IMR-90 (cell line): ENCODE data around the gene LTBP1. TPM values are rescaled to one million over a fixed set of nuclear protein-coding genes. Genes with fewer than 3 reads are reported as not detected.

Experiments
- ATAC-seq: fragments of 200-7000 bp; cut with Tn5 transposase; 2 replicates; pipeline ENCODE4 v1.9.1; 2020; ENCODE audit warnings: low read depth, mild to moderate bottlenecking, moderate library complexity
- BruUV-seq: library from RNA; stranded (reverse); fragments of 400-500 nt; replicated peaks from 2 replicates; lab custom pipeline; 2021; lab: Mats Ljungman, UMichigan
- CTCF ChIA-PET: fragments of 300-600 bp; formaldehyde crosslinking; extraction: SDS; loops from one replicate; lab custom pipeline; 2021; ENCODE audit warnings: antibody characterized with exemption; lab: Yijun Ruan, JAX
- POLR2A ChIA-PET: fragments of 300-600 bp; sonication (Branson Sonifier 250); formaldehyde crosslinking; loops from one replicate; lab custom pipeline; 2022; ENCODE audit warnings: antibody characterized with exemption; ENCODE audit not compliant: unreplicated experiment; lab: Charles Lee
- DNase-seq: peaks from one replicate; pipeline ENCODE4 v3.0.0; 2013
- H2AFZ ChIP-seq: replicated peaks from 2 replicates; pipeline ENCODE3; 2013; ENCODE audit warnings: low read length, mild to moderate bottlenecking; ENCODE audit not compliant: poor library complexity
- H2AK5ac ChIP-seq: 2 replicates; pipeline ENCODE4 v1.6.1; 2013; ENCODE audit warnings: low read depth, low read length, inconsistent platforms
- H2AK9ac ChIP-seq: replicated peaks from 2 replicates; pipeline ENCODE3; 2013; ENCODE audit warnings: mild to moderate bottlenecking, low read depth, low read length, moderate library complexity; ENCODE audit not compliant: poor library complexity
- H2BK120ac ChIP-seq: 2 replicates; pipeline ENCODE4 v1.6.1; 2013; ENCODE audit warnings: low read depth, low read length, inconsistent platforms
- H2BK15ac ChIP-seq: 3 replicates; pipeline ENCODE4 v1.6.1; 2013; ENCODE audit warnings: low read depth, low read length, inconsistent platforms
- H2BK20ac ChIP-seq: 2 replicates; pipeline ENCODE4 v1.6.1; 2013; ENCODE audit warnings: low read depth, mild to moderate bottlenecking, inconsistent platforms, low read length, moderate library complexity
- H2BK5ac ChIP-seq: 2 replicates; pipeline ENCODE4 v1.6.1; 2013; ENCODE audit warnings: mild to moderate bottlenecking, low read depth, low read length, inconsistent platforms; ENCODE audit not compliant: poor library complexity, severe bottlenecking
- H3K14ac ChIP-seq: replicated peaks from 2 replicates; pipeline ENCODE4 v1.6.1; 2013; ENCODE audit warnings: low read depth, low read length, inconsistent platforms
- H3K18ac ChIP-seq: 2 replicates; pipeline ENCODE4 v1.6.1; 2013; ENCODE audit warnings: low read depth, low read length, control low read depth
- H3K23ac ChIP-seq: 2 replicates; pipeline ENCODE4 v1.6.1; 2013; ENCODE audit warnings: low read depth, low read length, inconsistent platforms
- H3K27ac ChIP-seq: 2 replicates; pipeline ENCODE4 v1.5.1; 2013; ENCODE audit warnings: mild to moderate bottlenecking, control low read depth, low read length; ENCODE audit not compliant: insufficient read depth
- H3K27me3 ChIP-seq: 2 replicates; pipeline ENCODE4 v1.6.1; 2013; ENCODE audit warnings: low read length; ENCODE audit not compliant: control insufficient read depth, insufficient read depth
- H3K36me3 ChIP-seq: 2 replicates; pipeline ENCODE4 v1.6.1; 2013; ENCODE audit warnings: low read length, mixed read lengths; ENCODE audit not compliant: control insufficient read depth, insufficient read depth
- H3K4ac ChIP-seq: 2 replicates; pipeline ENCODE4 v1.6.1; 2013; ENCODE audit warnings: low read depth, low read length, inconsistent platforms
- H3K4me1 ChIP-seq: 2 replicates; pipeline ENCODE4 v1.6.1; 2013; ENCODE audit warnings: low read length, mixed read lengths; ENCODE audit not compliant: control insufficient read depth, insufficient read depth
- H3K4me2 ChIP-seq: 2 replicates; pipeline ENCODE4 v1.6.1; 2013; ENCODE audit warnings: low read depth, mild to moderate bottlenecking, control low read depth, low read length, moderate library complexity
- H3K4me3 ChIP-seq: 2 replicates; pipeline ENCODE4 v1.5.1; 2013; ENCODE audit warnings: low read depth, mild to moderate bottlenecking, control low read depth, low read length, moderate library complexity; ENCODE audit not compliant: insufficient read depth
- H3K56ac ChIP-seq: 2 replicates; pipeline ENCODE4 v1.6.1; 2013; ENCODE audit warnings: low read length, inconsistent platforms; ENCODE audit not compliant: insufficient read depth; ENCODE audit errors: extremely low read depth
- H3K79me1 ChIP-seq, 2 experiments: 2 replicates each; pipeline ENCODE4 v1.6.1; 2013; ENCODE audit warnings: low read length in 2 of 2, inconsistent platforms in 1 of 2, low read depth in 1 of 2
- H3K9ac ChIP-seq: 2 replicates; pipeline ENCODE4 v1.6.1; 2013; ENCODE audit warnings: low read depth, low read length, control low read depth
- H3K9me1 ChIP-seq: 2 replicates; pipeline ENCODE4 v1.6.1; 2013; ENCODE audit warnings: low read length, inconsistent platforms; ENCODE audit not compliant: insufficient read depth
- H3K9me3 ChIP-seq: 2 replicates; pipeline ENCODE4 v1.6.1; 2013; ENCODE audit warnings: low read length; ENCODE audit not compliant: control insufficient read depth, insufficient read depth
- H4K20me1 ChIP-seq: 2 replicates; pipeline ENCODE4 v1.6.1; 2013; ENCODE audit warnings: low read length, inconsistent platforms; ENCODE audit not compliant: insufficient read depth
- H4K5ac ChIP-seq: 2 replicates; pipeline ENCODE4 v1.6.1; 2013; ENCODE audit warnings: mild to moderate bottlenecking, low read depth, low read length, control low read depth
- H4K8ac ChIP-seq, 2 experiments: 2 replicates each; pipeline ENCODE4 v1.6.1; 2013; ENCODE audit warnings: low read depth in 2 of 2, low read length in 2 of 2, control low read depth in 1 of 2, inconsistent platforms in 1 of 2
- H4K91ac ChIP-seq: 2 replicates; pipeline ENCODE4 v1.6.1; 2013; ENCODE audit warnings: low read depth, low read length, inconsistent platforms; ENCODE audit not compliant: insufficient read depth
- WGBS, 2 experiments: methylation state at CpG; one replicate each; pipeline versions ENCODE4 v1.1.5 to v1.1.7; 2013; ENCODE audit warnings: missing lambda C conversion rate in 2 of 2; ENCODE audit not compliant: insufficient read length in 1 of 2; ENCODE audit errors: extremely low coverage in 2 of 2; 5-methylcytosine and 5-hydroxymethylcytosine counted together
- dilution Hi-C: fragments of 300-500 bp; cut with HindIII; formaldehyde crosslinking; loops from one replicate; pipeline ENCODE4 v1.14.3; 2018; ENCODE audit warnings: low sequenced_read_pairs; ENCODE audit not compliant: unreplicated experiment
- in situ Hi-C: fragments of 300-500 bp; cut with MboI; formaldehyde crosslinking; loops from 3 replicates; pipeline ENCODE4 v1.14.3; 2019; ENCODE audit warnings: low sequenced_read_pairs, inconsistent platforms, mixed read lengths
- intact Hi-C: fragments of 100-400 bp; cut with micrococcal nuclease; formaldehyde crosslinking; loops from 2 replicates; pipeline ENCODE4 v1.10.0; 2022
- polyA plus RNA-seq, 3 experiments: library from polyadenylated mRNA; depleted of rRNA; stranded (reverse); fragments of >200 nt; gene quantifications; 2 replicates each; pipeline ENCODE4 v1.2.3, GENCODE V29; 2012; ENCODE audit warnings: low replicate concordance in 1 of 3
- total RNA-seq: library from RNA; depleted of rRNA; stranded (reverse); fragments of >200 nt; gene quantifications from 2 replicates; pipeline ENCODE4 v1.2.3, GENCODE V29; 2012
- TF ChIP-seq, protein P1 (sequence below): fragments of 150-350 bp; IDR thresholded peaks from 2 replicates; pipeline ENCODE4 v1.6.1; 2017; ENCODE audit warnings: mild to moderate bottlenecking, antibody characterized with exemption, low read length, low read depth

Gene LTBP1
- total and polyA plus RNA-seq, 2 of the 4 experiments (the other 2 are of a cell fraction): 235 to 326 TPM

DNA sequence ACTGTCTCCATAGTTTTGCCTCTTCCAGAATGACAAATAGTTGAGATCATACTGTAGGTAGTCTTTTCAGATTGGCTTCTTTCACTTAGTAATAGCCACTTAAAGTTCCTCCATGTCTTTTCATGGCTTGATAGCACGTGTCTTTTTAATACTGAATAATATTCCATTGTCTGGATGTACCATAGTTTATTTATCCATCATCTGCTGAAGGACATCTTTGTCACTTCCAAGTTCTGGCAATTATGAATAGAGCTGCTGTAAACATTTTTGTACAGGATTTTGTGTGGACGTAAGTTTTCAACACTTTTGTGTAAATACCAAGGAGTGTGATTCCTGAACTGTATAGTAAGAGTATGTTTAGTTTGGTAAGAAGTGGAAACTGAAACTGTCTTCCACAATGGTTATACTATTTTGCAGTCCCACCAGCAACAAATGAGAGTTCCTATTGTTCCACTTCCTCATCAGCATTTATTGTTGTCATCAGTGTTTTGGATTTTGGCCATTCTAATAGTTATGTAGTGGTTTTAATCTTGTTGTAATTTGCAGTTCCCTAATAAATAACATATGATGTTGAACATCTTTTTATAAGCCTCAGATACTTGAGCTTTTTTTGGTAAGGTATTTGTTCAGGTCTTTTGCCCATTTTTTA, 18.9 kb downstream of the LTBP1 start:
- Histone ChIP-seq H2AK9ac (no peak overlapping the region), H3K9me3 (no peaks in the 10 kb centered on the region), H3K4me1 (0 out of 2 replicates have a peak, but pooled peaks cover 2% of the 10 kb centered on the region), H3K79me1 (peaks cover 15 to 52% of the 10 kb centered on the region in 2 experiments), H3K9me1 (peaks cover 5% of the 10 kb centered on the region; the same call in 1 of the 2 replicates), H3K9ac (no peak overlapping the region), H3K56ac (no peak overlapping the region), H4K8ac (peak overlapping the region in 1 of 2 experiments; percentile 19; a peak in 1 of 4 replicates), H3K18ac (no peak overlapping the region), H2BK120ac (no peak overlapping the region), H4K20me1 (peaks cover 3% of the 10 kb centered on the region; the same call in 1 of the 2 replicates), H2AFZ (no peak overlapping the region), H2BK20ac (no peak overlapping the region), H3K4me2 (peak overlapping the region; percentile 65; the same call in 1 of the 2 replicates), H3K27me3 (no peaks in the 10 kb centered on the region), H4K91ac (no peak overlapping the region), H3K4ac (no peak overlapping the region), H3K36me3 (no peaks in the 10 kb centered on the region), H3K23ac (no peak overlapping the region), H2AK5ac (no peak overlapping the region), H4K5ac (no peak overlapping the region), H3K27ac (no peak overlapping the region), H2BK15ac (no peak overlapping the region), H3K14ac (no peak overlapping the region), H3K4me3 (no peak overlapping the region), H2BK5ac (no peak overlapping the region)
- TF ChIP-seq, protein P1, sequence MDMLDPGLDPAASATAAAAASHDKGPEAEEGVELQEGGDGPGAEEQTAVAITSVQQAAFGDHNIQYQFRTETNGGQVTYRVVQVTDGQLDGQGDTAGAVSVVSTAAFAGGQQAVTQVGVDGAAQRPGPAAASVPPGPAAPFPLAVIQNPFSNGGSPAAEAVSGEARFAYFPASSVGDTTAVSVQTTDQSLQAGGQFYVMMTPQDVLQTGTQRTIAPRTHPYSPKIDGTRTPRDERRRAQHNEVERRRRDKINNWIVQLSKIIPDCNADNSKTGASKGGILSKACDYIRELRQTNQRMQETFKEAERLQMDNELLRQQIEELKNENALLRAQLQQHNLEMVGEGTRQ: no peak
- DNase-seq (no peak), ATAC-seq (no peak)
- intact Hi-C loops (loop anchor here (10.0 kb wide), 1 partner anchor 619 kb away; no protein-coding TSS in a partner anchor), dilution Hi-C loops (no loop called here), in situ Hi-C loops (no loop called here)
- ChIA-PET POLR2A (no interaction called here), CTCF (no interaction called here)
- BruUV-seq: no TSS peak
- WGBS, 2 experiments: no CpG with 5 or more reads among the region's 2 CpGs
